Hepatocyte (in vitro differentiated cells): ENCODE measurements around the gene LRRC45.

ENCODE experiments used
- EZH2phosphoT487 ChIP-seq: fragments of 200-600 bp; sonication (generic); IDR thresholded peaks from one replicate; pipeline ENCODE4 v1.6.1; 2018; ENCODE audit warnings: antibody characterized with exemption, mild to moderate bottlenecking, low read depth, moderate library complexity; ENCODE audit not compliant: unreplicated experiment, severe bottlenecking
- TF ChIP-seq, protein P1 (sequence below): fragments of 200-600 bp; sonication (generic); IDR thresholded peaks from 2 replicates; pipeline ENCODE4 v1.5.1; 2016; ENCODE audit warnings: antibody characterized with exemption, mild to moderate bottlenecking; ENCODE audit not compliant: poor library complexity

GRCh38 chr17:82076785-82077591 is 53.9 kb downstream of the LRRC45 start:
- TF ChIP-seq, protein P1, sequence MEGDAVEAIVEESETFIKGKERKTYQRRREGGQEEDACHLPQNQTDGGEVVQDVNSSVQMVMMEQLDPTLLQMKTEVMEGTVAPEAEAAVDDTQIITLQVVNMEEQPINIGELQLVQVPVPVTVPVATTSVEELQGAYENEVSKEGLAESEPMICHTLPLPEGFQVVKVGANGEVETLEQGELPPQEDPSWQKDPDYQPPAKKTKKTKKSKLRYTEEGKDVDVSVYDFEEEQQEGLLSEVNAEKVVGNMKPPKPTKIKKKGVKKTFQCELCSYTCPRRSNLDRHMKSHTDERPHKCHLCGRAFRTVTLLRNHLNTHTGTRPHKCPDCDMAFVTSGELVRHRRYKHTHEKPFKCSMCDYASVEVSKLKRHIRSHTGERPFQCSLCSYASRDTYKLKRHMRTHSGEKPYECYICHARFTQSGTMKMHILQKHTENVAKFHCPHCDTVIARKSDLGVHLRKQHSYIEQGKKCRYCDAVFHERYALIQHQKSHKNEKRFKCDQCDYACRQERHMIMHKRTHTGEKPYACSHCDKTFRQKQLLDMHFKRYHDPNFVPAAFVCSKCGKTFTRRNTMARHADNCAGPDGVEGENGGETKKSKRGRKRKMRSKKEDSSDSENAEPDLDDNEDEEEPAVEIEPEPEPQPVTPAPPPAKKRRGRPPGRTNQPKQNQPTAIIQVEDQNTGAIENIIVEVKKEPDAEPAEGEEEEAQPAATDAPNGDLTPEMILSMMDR, result no peak
- no peak for TF ChIP-seq EZH2phosphoT487
